DMS153 (cell line): ENCODE data around the gene GNAZ.

Experiments
- DNase-seq: peaks from one replicate; lab custom pipeline; 2025; lab: John Stamatoyannopoulos, UW

Gene GNAZ

GRCh38 chr22:23119494-23120414 lies 49.4 kb downstream of the GNAZ start:
- DNase-seq: no peak

- no peak for DNase-seq
Measured at GRCh38 chr22:23120415-23120899, 50.1 kb downstream of the GNAZ start.

DNA sequence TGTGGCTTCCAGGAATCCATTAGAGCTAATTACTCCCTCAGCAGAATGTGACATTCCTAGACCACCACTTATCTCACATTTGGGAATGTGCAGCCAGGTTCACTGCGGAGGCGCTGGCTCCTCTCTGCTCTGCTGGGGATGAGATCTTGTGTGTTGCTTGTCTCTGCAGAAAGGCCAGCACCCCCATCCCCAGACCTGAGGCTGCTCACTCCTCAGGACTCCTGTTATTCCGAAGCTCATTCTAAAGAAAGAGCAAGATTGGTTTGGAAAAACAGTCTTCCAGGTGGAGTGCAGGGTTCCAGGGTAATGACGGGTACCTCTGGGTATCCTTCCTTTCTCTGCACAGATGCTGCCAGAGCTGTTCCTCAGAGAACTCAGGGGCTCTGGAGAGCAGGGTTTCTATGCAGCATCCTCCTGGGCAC lies 50.7 kb downstream of the GNAZ start:
- no peak for DNase-seq

DNA sequence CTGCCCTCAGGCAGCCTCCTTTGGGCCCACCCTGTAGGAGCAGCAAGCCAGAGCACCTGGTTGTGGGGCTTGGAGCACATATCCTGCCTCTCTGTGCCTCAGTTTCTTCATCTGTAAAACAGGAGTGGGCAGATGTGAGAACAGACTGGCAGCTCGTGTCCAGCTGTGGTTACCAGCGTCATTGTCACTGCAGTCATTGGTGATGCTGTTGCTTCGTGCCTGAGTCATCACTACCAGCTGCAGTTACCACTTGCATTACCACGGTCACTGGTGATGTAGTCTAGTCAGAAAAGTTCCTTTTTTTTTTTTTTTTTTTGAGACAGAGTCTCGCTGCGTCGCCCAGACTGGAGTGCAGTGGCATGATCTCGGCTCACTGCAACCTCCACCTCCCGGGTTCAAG lies 51.1 kb downstream of the GNAZ start:
- no peak for DNase-seq

GRCh38 chr22:23122216-23122957 lies 52.1 kb downstream of the GNAZ start:
- DNase-seq: no peak

GRCh38 chr22:23122992-23123803 lies 52.9 kb downstream of the GNAZ start:
- no peak for DNase-seq

DNA sequence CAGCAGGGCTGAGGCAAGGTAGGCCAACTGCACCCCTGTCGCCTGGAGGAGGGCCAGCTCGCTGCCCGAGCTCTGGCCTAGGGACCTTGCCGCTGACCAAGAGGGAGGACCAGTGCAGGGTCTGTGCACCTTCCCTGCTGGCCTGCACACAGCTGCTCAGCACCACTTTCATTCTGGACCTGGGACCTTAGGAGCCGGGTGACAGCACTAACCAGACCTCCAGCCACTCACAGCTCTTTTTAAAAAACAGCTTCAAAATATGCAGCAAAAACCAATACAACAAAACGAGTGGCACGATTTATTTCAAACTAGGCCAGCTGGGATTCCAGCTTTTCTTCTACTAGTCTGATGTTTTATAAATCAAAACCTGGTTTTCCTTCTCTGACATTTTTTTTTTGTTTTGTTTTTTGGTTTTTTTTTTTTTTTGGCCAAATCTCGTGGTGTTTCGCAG lies 53.5 kb downstream of the GNAZ start:
- no peak for DNase-seq

GRCh38 chr22:23124611-23125511 lies 54.5 kb downstream of the GNAZ start:
- DNase-seq: no peak

GRCh38 chr22:23125512-23126103 lies 55.3 kb downstream of the GNAZ start:
- DNase-seq: no peak

DNA sequence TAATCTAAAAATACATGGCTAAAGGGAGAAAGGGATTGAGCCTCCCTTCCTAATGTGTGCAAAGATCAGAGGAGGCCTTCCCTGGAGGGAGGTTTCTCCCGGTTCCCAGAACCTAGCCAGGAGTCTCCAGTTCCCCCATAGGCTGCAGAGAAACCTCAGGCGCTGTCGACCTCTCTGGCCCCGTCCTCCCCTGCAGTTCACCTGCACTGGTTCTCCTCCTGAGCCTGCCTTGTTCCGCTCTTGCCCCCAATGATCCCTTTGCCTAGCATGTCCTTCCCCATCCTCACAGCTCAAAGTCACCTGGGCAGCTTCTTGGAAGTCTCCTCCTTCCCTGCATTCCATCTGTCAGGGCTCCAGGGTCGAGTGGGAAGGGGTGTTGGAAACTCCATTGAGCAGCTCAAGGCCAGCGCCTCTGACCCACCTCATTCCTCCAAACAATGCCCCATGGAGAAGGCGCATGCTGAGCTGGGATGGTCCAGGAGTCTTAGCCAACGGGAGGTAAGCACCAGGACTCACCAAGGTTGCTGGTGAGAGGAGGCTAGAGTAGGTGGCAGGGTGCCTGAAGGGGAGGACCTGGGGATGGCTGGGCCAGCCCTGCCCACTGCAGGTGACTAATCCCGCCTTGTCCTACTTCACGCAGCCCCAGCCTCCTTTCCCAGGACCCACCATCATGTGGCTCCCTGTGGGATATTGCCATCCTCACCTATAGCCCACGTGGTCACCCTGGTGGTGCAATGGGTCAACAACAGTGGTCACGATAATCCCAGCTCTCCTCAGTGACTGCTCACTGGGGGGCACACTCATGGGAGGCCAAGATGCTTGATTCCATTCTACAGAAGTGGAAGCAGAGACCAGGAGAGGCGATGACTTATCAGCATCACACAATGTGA lies 56.1 kb downstream of the GNAZ start:
- DNase-seq: no peak

- no peak for DNase-seq
Measured at GRCh38 chr22:23127055-23127756, 56.9 kb downstream of the GNAZ start.

- no peak for DNase-seq
Measured at GRCh38 chr22:23127788-23128187, 57.5 kb downstream of the GNAZ start.

- peak; percentile 10 for DNase-seq
Measured at GRCh38 chr22:23128269-23129108, 58.2 kb downstream of the GNAZ start.

DNA sequence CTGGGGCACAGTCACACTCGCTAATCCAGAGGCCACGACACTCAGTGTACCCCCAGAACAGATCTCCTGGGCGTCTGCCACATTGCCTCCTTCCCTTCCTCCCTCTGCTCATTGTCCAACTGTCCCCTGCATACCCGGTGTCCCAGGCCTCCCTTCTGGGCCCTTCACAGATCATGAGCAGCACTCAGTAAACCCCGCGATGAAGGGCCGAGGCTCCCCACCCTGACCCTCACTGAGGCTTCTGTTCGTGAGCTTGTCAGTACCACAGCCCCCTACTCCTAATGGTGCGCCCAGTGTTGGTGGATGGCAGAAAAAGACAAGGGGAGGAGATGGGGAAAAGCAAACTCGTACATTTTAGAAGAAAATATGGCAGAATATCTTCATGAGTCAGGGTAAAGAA lies 58.8 kb downstream of the GNAZ start:
- DNase-seq: no peak

DNA sequence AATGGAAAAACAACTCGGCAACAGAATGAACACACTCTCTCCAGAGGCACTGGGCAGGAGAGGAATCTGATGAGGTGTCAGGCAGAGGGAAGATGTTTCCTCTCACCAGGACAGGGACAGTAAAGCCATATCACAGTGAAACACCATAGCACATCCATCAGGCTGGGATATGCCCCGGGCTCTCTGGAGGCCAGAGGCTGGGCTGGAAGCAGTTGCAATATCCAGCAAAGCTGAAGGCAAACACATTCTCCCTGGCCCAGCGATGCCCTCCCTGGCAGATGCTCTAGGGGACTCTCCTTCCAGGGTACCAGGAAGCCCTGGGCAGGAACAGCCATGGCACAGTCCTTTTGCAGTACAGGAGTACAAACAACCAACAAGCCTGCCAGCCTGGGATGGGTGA lies 60.4 kb downstream of the GNAZ start:
- DNase-seq: no peak

DNA sequence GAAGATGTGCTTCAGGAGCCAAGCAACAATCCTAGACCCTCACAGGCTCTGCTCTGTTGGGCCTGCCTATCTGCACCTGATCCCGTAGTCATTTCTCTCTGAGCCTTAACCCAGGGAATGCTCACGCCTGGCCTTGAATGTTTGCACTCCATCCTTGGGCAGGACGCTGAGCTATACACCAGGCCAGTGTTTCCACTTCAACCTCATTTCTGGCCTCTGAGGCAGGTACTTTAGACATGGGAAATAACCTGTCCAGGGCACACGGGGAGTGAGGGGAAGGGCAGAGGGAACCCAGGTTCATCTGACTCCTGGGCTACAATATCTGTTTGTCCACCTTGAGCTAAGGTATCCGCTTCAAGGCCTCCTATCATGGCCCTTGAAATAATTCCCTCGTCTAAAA lies 61.6 kb downstream of the GNAZ start:
- DNase-seq: no peak

- no peak for DNase-seq
Measured at GRCh38 chr22:23132376-23133091, 62.2 kb downstream of the GNAZ start.
